Cerebellar nuclear complex (tissue), 1 donor: ENCODE measurements around the gene PPM1K.

Experiments
- DNase-seq, 2 experiments: peaks; one replicate each; lab custom pipeline; 2025; lab: John Stamatoyannopoulos, UW

PPM1K gene

GRCh38 chr4:88276952-88277710 is 7.2 kb downstream of the PPM1K start:
- no peak for DNase-seq

- no peak for DNase-seq
Measured at GRCh38 chr4:88275949-88276515, 8.3 kb downstream of the PPM1K start.

GRCh38 chr4:88275516-88275915 is 8.8 kb downstream of the PPM1K start:
- DNase-seq: no peak

GRCh38 chr4:88268913-88269312 is 15.4 kb downstream of the PPM1K start:
- DNase-seq: no peak

- no peak for DNase-seq
Measured at GRCh38 chr4:88264336-88264735, 20.0 kb downstream of the PPM1K start.

GRCh38 chr4:88257726-88258125 is 26.6 kb downstream of the PPM1K start:
- DNase-seq: no peak

- DNase-seq: peak in 1 of 2 experiments; percentile 44
Measured at GRCh38 chr4:88255111-88255510, 29.2 kb downstream of the PPM1K start.

- DNase-seq: no peak
Measured at GRCh38 chr4:88251924-88252323, 32.4 kb downstream of the PPM1K start.

GRCh38 chr4:88247148-88247547 is 37.2 kb downstream of the PPM1K start:
- no peak for DNase-seq

- no peak for DNase-seq
Measured at GRCh38 chr4:88246600-88246999, 37.8 kb downstream of the PPM1K start.

GRCh38 chr4:88244816-88245579 is 39.4 kb downstream of the PPM1K start:
- DNase-seq: peak in 1 of 2 experiments; percentile 5

GRCh38 chr4:88244056-88244455 is 40.3 kb downstream of the PPM1K start:
- no peak for DNase-seq

GRCh38 chr4:88242144-88242543 is 42.2 kb downstream of the PPM1K start:
- no peak for DNase-seq

- no peak for DNase-seq
Measured at GRCh38 chr4:88240297-88240714, 44.1 kb downstream of the PPM1K start.

- no peak for DNase-seq
Measured at GRCh38 chr4:88230969-88231771, 53.2 kb downstream of the PPM1K start.

- no peak for DNase-seq
Measured at GRCh38 chr4:88230461-88230891, 53.9 kb downstream of the PPM1K start.

GRCh38 chr4:88227734-88228133 is 56.6 kb downstream of the PPM1K start:
- no peak for DNase-seq

- no peak for DNase-seq
Measured at GRCh38 chr4:88226143-88226542, 58.2 kb downstream of the PPM1K start.

- no peak for DNase-seq
Measured at GRCh38 chr4:88225232-88226105, 58.9 kb downstream of the PPM1K start.

- DNase-seq: no peak
Measured at GRCh38 chr4:88223516-88223915, 60.8 kb downstream of the PPM1K start.

GRCh38 chr4:88219099-88219498 is 65.3 kb downstream of the PPM1K start:
- DNase-seq: peak in 1 of 2 experiments; percentile 15
